Testis (tissue), 5 donors: ENCODE measurements around the gene MCRIP1. TPM values are rescaled to one million over a fixed set of nuclear protein-coding genes. Genes with fewer than 3 reads are reported as not detected.

Experiments used
- DNase-seq: peaks from one replicate; pipeline ENCODE4 v3.0.0-alpha.2; 2019
- H3K27ac ChIP-seq, 2 donors: fragments of 200-600 bp; sonication (generic); one replicate each; pipeline ENCODE4 v1.5.1; 2019
- H3K27me3 ChIP-seq: fragments of 200-600 bp; sonication (generic); one replicate; pipeline ENCODE4 v1.5.1; 2019
- H3K36me3 ChIP-seq: fragments of 200-600 bp; sonication (generic); one replicate; pipeline ENCODE4 v1.5.1; 2017; ENCODE audit warnings: low read depth; ENCODE audit errors: missing control alignments
- H3K4me1 ChIP-seq: fragments of 200-600 bp; sonication (generic); one replicate; pipeline ENCODE4 v1.5.1; 2019
- H3K4me3 ChIP-seq, 2 donors: fragments of 200-600 bp; sonication (generic); one replicate each; pipeline ENCODE4 v1.5.1; 2017 to 2019
- H3K9me3 ChIP-seq: fragments of 200-600 bp; sonication (generic); one replicate; pipeline ENCODE4 v1.5.1; 2017
- CTCF ChIP-seq, 3 experiments: fragments of 450-650 bp in 2 of 3; fragments of 200-600 bp in 1 of 3; sonication (generic) in 1 of 3; IDR thresholded peaks; one replicate each; pipeline ENCODE4 v1.5.1; 2016 to 2019; ENCODE audit warnings: antibody characterized with exemption in 3 of 3, mild to moderate bottlenecking in 2 of 3, moderate library complexity in 1 of 3
- POLR2A ChIP-seq: fragments of 450-650 bp; IDR thresholded peaks from one replicate; pipeline ENCODE4 v1.6.1; 2017; ENCODE audit warnings: antibody characterized with exemption, mild to moderate bottlenecking, moderate library complexity
- WGBS, 2 donors: methylation state at CpG; one replicate each; pipeline ENCODE4 v1.1.5; 2018; 5-methylcytosine and 5-hydroxymethylcytosine counted together
- intact Hi-C: fragments of 100-400 bp; cut with DNase I; formaldehyde crosslinking; loops from one replicate; pipeline ENCODE4 v1.15.1; 2023; ENCODE audit warnings: low total_unique reads
- long read RNA-seq, 2 donors: transcript quantifications; one replicate each; lab custom pipeline, GENCODE V29; 2026
- polyA plus RNA-seq: library from polyadenylated mRNA; stranded (reverse); fragments of 350-450 nt; fragmentation: Illumina TruSeq; extraction: RNeasy Lipid Tissue Mini Kit (QIAGEN cat#74804); gene quantifications from one replicate; pipeline ENCODE4 v1.2.3, GENCODE V29; 2014; ENCODE audit warnings: low read depth, low replicate concordance; ENCODE audit not compliant: insufficient read depth
- total RNA-seq, 2 donors: library from RNA; depleted of rRNA; stranded (reverse); fragments of >200 nt; gene quantifications; one replicate each; pipeline ENCODE4 v1.2.3, GENCODE V29; 2016

MCRIP1 gene
- total RNA-seq (100 to 1,000 TPM; 160 to 181 TPM), polyA plus RNA-seq (206 TPM)
- long read RNA-seq, donor 1, transcript MCRIP1-201 (5 exons, 1,209 nt): major isoform, 45 of 73 reads
- long read RNA-seq, donor 1, transcript MCRIP1-207 (4 exons, 2,775 nt): minor isoform, 5 of 73 reads
- long read RNA-seq, donor 1, transcript MCRIP1-203 (6 exons, 925 nt): minor isoform, 17 of 73 reads
- long read RNA-seq, donor 1, partial matches to known transcripts: 0 of 73 reads
- long read RNA-seq, donor 1, other reads (novel, unspliced or antisense): 0 of 73 reads
- long read RNA-seq, donor 2, transcript MCRIP1-203 (6 exons, 925 nt): minor isoform, 13 of 64 reads
- long read RNA-seq, donor 2, transcript MCRIP1-201 (5 exons, 1,209 nt): major isoform, 25 of 64 reads
- long read RNA-seq, donor 2, transcript MCRIP1-207 (4 exons, 2,775 nt): minor isoform, 5 of 64 reads
- long read RNA-seq, donor 2, partial matches to known transcripts: 11 of 64 reads
- long read RNA-seq, donor 2, other reads (novel, unspliced or antisense): 0 of 64 reads

GRCh38 chr17:81833160-81833920, at the start of gene MCRIP1:
MCRIP1 (minus strand) TSS chr17:81833291; CDS start chr17:81824506, 8,785 bp downstream.
- peak; percentile 93 for DNase-seq

GRCh38 chr17:81879121-81879520, 46.0 kb upstream of the MCRIP1 start:
- WGBS, 2 donors: 85 to 86% methylated on average over 5 of the region's 5 CpGs
- intact Hi-C loops: no loop called here
- Histone ChIP-seq H3K4me3 (no peak overlapping the region), H3K36me3 (no peaks in the 10 kb centered on the region), H3K27me3 (no peaks in the 10 kb centered on the region), H3K27ac (no peak overlapping the region), H3K4me1 (no peaks in the 10 kb centered on the region), H3K9me3 (no peaks in the 10 kb centered on the region)
- no peak for DNase-seq
- TF ChIP-seq CTCF (IDR thresholded peaks at IDR 0.05): no peak
- TF ChIP-seq POLR2A: no peak

More at GRCh38 chr17:81833160-81833920, at the start of gene MCRIP1:
- TF ChIP-seq CTCF (IDR thresholded peaks at IDR 0.05) (no peak), POLR2A (peak; percentile 39)
- Histone ChIP-seq H3K4me1 (peaks cover 12% of the 10 kb centered on the region), H3K9me3 (no peaks in the 10 kb centered on the region), H3K4me3 (peak within 1 kb of the TSS; percentile 84), H3K27me3 (no peaks in the 10 kb centered on the region), H3K27ac (peak within 1 kb of the TSS; percentile 83 to 86), H3K36me3 (no peaks in the 10 kb centered on the region)
- WGBS, 2 donors: 1% methylated on average over 17 to 65 of the region's 76 CpGs
- intact Hi-C loops: no loop called here

- Histone ChIP-seq H3K4me1 (no peaks in the 10 kb centered on the region), H3K9me3 (no peaks in the 10 kb centered on the region), H3K27ac (no peak overlapping the region), H3K27me3 (no peaks in the 10 kb centered on the region), H3K4me3 (no peak overlapping the region), H3K36me3 (no peaks in the 10 kb centered on the region)
- DNase-seq: no peak
- TF ChIP-seq POLR2A: no peak
- no peak for TF ChIP-seq CTCF (IDR thresholded peaks at IDR 0.05)
- WGBS, 2 donors: 84 to 96% methylated on average over 3 of the region's 3 CpGs
- intact Hi-C loops: no loop called here
Observed at GRCh38 chr17:81878294-81878693, 45.2 kb upstream of the MCRIP1 start.

- H3K27me3 ChIP-seq: no peaks in the 10 kb centered on the region
- TF ChIP-seq CTCF (IDR thresholded peaks at IDR 0.05): no peak
- no peak for TF ChIP-seq POLR2A
- intact Hi-C loops: no loop called here
- H3K4me1 ChIP-seq: peaks cover under 1% of the 10 kb centered on the region
- no peak overlapping the region for H3K27ac ChIP-seq
- H3K9me3 ChIP-seq: no peaks in the 10 kb centered on the region
- H3K36me3 ChIP-seq: no peaks in the 10 kb centered on the region
- H3K4me3 ChIP-seq: no peak overlapping the region
- WGBS, 2 donors: 92 to 95% methylated on average over 5 of the region's 5 CpGs
- no peak for DNase-seq
Observed at GRCh38 chr17:81877569-81877968, 44.5 kb upstream of the MCRIP1 start.
